KMS-11 (cell line): Measurements from ENCODE around the gene WT1.

Source experiments
- H2AFZ ChIP-seq: fragments of 200-600 bp; sonication (generic); 2 replicates; pipeline ENCODE4 v1.6.1; 2016; ENCODE audit warnings: antibody characterized with exemption, mixed run types, low read depth
- H3K27ac ChIP-seq: fragments of 200-600 bp; sonication (generic); 2 replicates; pipeline ENCODE4 v1.6.1; 2016; ENCODE audit warnings: mild to moderate bottlenecking, mixed run types
- H3K27me3 ChIP-seq: fragments of 200-600 bp; sonication (generic); 2 replicates; pipeline ENCODE4 v1.6.1; 2017; ENCODE audit warnings: mild to moderate bottlenecking, low read depth, mixed run types, moderate library complexity; ENCODE audit not compliant: insufficient read depth
- H3K36me3 ChIP-seq: fragments of 200-600 bp; sonication (generic); 2 replicates; pipeline ENCODE4 v1.6.1; 2017; ENCODE audit warnings: mild to moderate bottlenecking, mixed run types; ENCODE audit not compliant: insufficient read depth
- H3K4me1 ChIP-seq: fragments of 200-600 bp; sonication (generic); 2 replicates; pipeline ENCODE4 v1.6.1; 2016; ENCODE audit warnings: mild to moderate bottlenecking, low read depth, mixed run types; ENCODE audit not compliant: poor library complexity, severe bottlenecking
- H3K4me2 ChIP-seq: fragments of 200-600 bp; sonication (generic); 2 replicates; pipeline ENCODE4 v1.7.0; 2016; ENCODE audit warnings: mild to moderate bottlenecking, mixed run types
- H3K4me3 ChIP-seq: fragments of 200-600 bp; sonication (generic); IDR thresholded peaks from 2 replicates; pipeline ENCODE4 v1.6.1; 2017; ENCODE audit warnings: low read depth, low read length, mixed read lengths; ENCODE audit not compliant: insufficient read depth
- H3K79me2 ChIP-seq: fragments of 200-600 bp; sonication (generic); 2 replicates; pipeline ENCODE4 v1.6.1; 2016; ENCODE audit warnings: low read depth, mixed run types; ENCODE audit not compliant: insufficient read depth
- H3K9ac ChIP-seq: fragments of 200-600 bp; sonication (generic); 2 replicates; pipeline ENCODE4 v1.6.1; 2016; ENCODE audit warnings: mild to moderate bottlenecking, mixed run types
- H4K20me1 ChIP-seq: fragments of 200-600 bp; sonication (generic); 2 replicates; pipeline ENCODE4 v1.6.1; 2016; ENCODE audit warnings: mild to moderate bottlenecking, mixed run types; ENCODE audit not compliant: insufficient read depth
- CTCF ChIP-seq: fragments of 200-600 bp; sonication (generic); conservative IDR thresholded peaks from 2 replicates; pipeline ENCODE4 v1.6.1; 2017; ENCODE audit warnings: low read depth, mild to moderate bottlenecking, antibody characterized with exemption, low read length, moderate library complexity, mixed read lengths

Gene WT1

GRCh38 chr11:32433101-32433913 lies 2.0 kb downstream of the WT1 start:
- Histone ChIP-seq H3K79me2 (no peaks in the 10 kb centered on the region), H3K9ac (no peak overlapping the region), H3K4me2 (no peak overlapping the region), H3K36me3 (no peaks in the 10 kb centered on the region), H3K4me1 (no peaks in the 10 kb centered on the region), H3K27ac (no peak overlapping the region), H3K27me3 (no peaks in the 10 kb centered on the region), H3K4me3 (no peak overlapping the region), H2AFZ (no peak overlapping the region), H4K20me1 (no peaks in the 10 kb centered on the region)
- TF ChIP-seq CTCF: no peak

GRCh38 chr11:32432565-32432964 lies 2.8 kb downstream of the WT1 start:
- H2AFZ ChIP-seq: no peak overlapping the region
- no peaks in the 10 kb centered on the region for H3K4me1 ChIP-seq
- H3K4me3 ChIP-seq: no peak overlapping the region
- H3K36me3 ChIP-seq: no peaks in the 10 kb centered on the region
- no peak for TF ChIP-seq CTCF
- H3K79me2 ChIP-seq: no peaks in the 10 kb centered on the region
- no peak overlapping the region for H3K27ac ChIP-seq
- no peaks in the 10 kb centered on the region for H3K27me3 ChIP-seq
- no peak overlapping the region for H3K9ac ChIP-seq
- no peaks in the 10 kb centered on the region for H4K20me1 ChIP-seq
- no peak overlapping the region for H3K4me2 ChIP-seq

GRCh38 chr11:32430568-32431381 lies 4.6 kb downstream of the WT1 start:
- Histone ChIP-seq H3K4me2 (no peak overlapping the region), H3K27ac (no peak overlapping the region), H3K9ac (no peak overlapping the region), H2AFZ (no peak overlapping the region), H3K4me3 (no peak overlapping the region), H3K4me1 (peaks cover 6% of the 10 kb centered on the region), H3K36me3 (no peaks in the 10 kb centered on the region), H3K27me3 (no peaks in the 10 kb centered on the region), H3K79me2 (no peaks in the 10 kb centered on the region), H4K20me1 (no peaks in the 10 kb centered on the region)
- TF ChIP-seq CTCF: no peak

GRCh38 chr11:32429477-32429876 lies 5.9 kb downstream of the WT1 start:
- Histone ChIP-seq H3K4me2 (no peak overlapping the region), H2AFZ (no peak overlapping the region), H3K9ac (no peak overlapping the region), H3K27me3 (no peaks in the 10 kb centered on the region), H4K20me1 (no peaks in the 10 kb centered on the region), H3K36me3 (no peaks in the 10 kb centered on the region), H3K27ac (no peak overlapping the region), H3K79me2 (no peaks in the 10 kb centered on the region), H3K4me1 (peaks cover 19% of the 10 kb centered on the region), H3K4me3 (no peak overlapping the region)
- TF ChIP-seq CTCF: no peak
